Activated CD8-positive, alpha-beta memory T cell treated with anti-CD3 and anti-CD28 coated beads, Interleukin-2, amount 50 U/mL, for 48 hours (primary cell): ENCODE data around the gene COQ4.
"Not testable (repeated sequence)": the region's sequence is repeated elsewhere in the genome, so short reads cannot be mapped to it uniquely, and the experiment has no call there.

Experiments
- DNase-seq: peaks from one replicate; pipeline ENCODE4 v3.0.0-alpha.2; 2020

COQ4 gene

DNA sequence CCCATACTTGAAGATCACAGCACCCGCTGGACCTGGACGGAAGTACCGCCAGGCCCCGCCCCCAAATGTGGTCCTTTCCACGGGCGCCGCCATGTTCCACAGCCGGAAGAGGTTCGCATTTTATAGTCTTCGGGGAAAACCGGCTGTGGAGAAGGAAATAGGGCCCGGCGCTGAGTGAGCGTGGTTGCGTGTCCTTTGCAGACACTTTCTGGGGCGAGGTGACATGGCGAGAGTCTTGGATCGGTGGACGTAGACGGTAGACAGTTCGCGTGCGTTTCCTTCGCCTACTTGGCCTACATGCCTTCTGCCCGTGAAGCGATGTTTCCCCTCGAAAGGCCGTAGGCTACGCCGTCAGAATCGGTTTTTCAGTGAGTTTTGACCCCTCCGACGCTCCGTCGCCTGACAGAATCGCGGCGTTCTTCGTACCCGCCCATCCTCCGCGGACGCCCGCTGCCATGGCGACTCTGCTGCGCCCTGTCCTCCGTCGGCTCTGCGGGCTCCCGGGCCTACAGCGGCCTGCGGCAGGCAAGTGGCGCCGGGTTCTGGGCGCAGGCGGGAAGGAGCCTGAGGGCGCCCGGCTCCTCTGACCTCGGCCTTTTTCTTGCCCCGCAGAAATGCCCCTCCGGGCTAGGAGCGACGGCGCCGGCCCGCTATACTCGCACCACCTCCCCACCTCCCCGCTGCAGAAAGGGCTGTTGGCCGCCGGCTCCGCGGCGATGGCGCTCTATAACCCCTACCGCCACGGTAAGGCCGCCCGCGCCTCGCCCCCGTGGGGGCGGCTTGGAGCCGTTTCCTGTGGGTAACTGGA is at the start of gene COQ4, which contains the start of gene TRUB2:
COQ4 (plus strand) TSS at position 436 of the 808 bp plus-strand sequence; CDS start at position 456, 20 bp downstream.
TRUB2 (minus strand) TSS at position 44 of the 808 bp plus-strand sequence; CDS start at position 5, 39 bp downstream.
- peak; percentile 94 for DNase-seq

DNA sequence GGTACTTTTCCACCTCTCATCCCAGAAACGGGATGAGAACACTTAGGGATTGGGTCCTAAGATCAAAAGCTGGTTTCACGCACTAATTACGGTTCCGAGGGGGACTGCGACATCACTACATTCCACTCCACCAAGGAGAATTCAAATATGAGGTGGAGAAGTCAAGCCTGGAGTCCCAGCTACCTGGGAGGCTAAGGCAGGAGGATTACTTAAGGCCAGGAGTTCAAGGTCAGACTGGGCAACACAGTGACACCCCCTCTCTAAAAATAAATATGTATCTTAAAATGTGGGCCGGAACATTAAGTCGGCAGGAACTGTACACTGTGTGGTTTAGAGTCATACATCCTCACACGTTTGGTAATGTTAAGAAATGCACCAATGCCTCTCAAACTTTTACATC is 48.4 kb upstream of the COQ4 start:
- no peak for DNase-seq

DNA sequence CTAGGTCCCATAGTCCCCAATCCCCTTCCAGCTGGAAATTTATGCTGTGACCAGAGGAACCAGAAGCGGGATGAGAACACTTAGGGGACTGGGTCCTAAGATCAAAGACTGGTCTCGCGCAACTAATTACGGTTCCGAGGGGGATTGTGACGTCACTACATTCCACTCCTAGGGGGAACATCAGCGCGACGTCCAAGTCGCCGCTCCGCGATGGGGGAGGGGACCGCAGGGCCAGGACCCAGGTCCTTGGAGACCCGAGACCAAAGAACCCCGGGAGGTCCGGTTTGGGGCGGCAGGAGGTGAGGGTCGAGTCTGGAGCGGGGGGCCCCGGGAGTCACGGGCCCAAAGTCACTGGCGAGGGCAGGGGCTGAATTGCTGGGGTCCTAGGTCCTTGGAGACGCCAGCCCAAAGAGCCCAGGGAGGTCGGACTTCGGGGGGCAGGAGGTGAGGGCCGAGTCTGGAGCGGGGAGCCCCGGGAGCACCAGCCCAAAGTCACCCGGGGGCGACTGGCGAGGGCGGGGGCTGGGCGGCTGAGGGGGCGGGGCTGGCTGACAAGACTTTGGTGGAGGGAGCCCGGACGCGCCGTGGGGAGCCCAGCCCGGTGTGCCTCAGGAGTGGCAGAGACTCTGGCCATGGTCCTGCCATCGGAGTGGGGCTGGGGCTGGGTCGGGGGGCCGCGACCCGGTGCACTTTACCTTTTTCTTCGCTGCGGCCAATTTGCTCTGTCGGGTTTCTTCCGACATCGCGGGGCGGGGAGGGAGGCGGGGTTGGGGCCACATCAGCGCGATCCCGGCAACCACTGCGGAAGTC is 47.2 kb upstream of the COQ4 start, which contains the start of gene GOLGA2:
GOLGA2 (minus strand) TSS at position 810 of the 810 bp plus-strand sequence; CDS start at position 779, 31 bp downstream.
- DNase-seq, result no peak

DNA sequence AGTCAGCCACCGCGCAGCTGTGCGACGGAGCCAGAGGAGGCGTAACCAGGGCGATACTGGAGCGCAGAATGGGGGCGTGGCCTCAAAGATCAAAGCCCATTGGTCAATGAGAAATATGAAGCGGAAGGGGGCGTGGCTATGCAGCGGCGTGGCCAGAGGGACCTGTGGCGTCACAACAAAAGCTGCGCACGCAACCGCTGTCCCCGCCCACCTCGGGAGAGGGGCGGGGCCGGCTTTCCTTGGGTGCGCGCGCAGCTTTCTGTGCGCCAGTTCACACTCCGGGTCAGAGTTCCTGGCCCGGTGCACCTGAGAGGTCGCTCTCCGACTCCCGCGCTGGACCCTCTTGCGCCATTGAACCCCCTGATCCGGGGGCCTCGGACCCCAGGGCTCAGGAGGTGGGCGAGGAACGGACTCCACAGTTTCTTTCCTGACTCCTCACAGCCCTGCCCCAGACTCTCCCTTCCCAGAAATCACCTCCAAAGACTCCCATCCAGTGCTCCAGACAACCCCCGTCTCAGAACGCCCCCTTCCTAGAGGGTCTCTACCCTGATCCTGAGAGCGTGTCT is 46.5 kb upstream of the COQ4 start, which contains the start of gene SWI5:
SWI5 (plus strand) TSS at position 269 of the 566 bp plus-strand sequence.
- DNase-seq, result peak; percentile 100

DNA sequence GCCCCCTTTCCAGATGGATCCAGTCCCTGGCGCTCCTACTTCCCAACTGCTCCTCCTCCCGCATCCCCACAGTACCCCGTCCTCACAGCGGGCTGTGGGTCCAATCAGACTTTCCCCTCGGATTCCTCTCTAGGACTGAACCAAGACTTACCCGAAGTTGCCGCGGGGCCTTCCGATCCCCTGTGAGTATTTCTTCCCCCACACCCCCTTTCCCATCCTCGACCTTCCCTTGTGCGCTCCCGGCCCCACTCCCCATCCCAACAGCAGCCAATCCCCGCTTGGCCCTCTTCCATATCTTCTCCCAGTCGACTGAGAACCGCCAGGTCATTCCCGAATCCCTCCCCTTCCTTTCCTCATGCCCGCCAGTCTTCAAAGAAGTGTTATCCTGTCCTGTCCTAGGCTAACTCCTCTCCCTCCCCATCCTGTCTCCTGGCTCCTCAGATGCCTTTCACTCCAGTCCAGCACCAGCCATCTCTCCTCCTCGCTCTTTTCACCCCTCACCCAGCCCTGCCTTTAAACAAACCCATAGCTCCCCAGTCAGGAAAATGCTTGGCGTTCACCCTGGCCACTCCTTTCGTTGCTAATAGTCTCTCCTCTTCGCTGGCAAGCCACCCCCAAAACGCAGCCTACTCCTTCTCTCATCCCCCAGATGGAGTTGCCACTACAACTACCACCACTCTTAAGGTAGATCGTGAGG is 45.9 kb upstream of the COQ4 start:
- no peak for DNase-seq

DNA sequence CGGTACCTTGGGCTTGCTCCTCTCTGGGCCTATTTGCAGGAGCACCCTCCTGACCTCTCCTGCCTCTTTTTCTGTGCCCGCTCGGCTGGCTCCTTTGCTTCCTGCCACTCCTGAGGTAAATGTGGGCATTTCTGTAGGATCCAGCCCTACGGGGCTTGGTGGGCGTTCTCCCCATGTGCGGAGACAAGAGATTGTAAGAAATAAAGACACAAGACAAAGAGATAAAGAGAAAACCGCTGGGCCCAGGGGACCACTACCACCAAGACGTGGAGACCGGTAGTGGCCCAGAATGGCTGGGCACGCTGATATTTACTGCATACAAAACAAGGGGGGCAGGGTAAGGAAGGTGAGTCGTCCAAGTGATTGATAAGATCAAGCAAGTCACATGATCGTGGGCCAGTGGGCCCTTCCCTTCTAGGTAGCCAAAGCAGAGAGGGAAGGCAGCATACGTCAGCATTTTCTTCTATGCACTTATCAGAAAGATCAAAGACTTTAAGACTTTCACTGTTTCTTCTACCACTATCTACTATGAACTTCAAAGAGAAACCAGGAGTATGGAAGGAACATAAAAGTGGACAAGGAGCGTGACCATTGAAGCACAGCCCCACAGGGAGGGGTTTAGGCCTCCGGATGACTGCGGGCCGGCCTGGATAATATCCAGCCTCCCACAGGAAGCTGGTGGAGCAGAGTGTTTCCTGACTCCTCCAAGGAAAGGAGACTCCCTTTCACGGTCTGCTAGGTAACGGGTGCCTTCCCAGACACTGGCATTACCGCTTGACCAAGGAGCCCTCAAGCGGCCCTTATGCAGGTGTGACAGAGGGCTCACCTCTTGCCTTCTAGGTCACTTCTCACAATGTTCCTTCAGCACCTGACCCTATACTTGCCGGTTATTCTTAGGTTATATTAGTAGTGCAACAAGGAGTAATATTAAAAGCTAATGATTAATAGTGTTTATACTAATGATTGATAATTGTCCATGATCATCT is 43.3 kb upstream of the COQ4 start:
- not testable (repeated sequence) for DNase-seq

DNA sequence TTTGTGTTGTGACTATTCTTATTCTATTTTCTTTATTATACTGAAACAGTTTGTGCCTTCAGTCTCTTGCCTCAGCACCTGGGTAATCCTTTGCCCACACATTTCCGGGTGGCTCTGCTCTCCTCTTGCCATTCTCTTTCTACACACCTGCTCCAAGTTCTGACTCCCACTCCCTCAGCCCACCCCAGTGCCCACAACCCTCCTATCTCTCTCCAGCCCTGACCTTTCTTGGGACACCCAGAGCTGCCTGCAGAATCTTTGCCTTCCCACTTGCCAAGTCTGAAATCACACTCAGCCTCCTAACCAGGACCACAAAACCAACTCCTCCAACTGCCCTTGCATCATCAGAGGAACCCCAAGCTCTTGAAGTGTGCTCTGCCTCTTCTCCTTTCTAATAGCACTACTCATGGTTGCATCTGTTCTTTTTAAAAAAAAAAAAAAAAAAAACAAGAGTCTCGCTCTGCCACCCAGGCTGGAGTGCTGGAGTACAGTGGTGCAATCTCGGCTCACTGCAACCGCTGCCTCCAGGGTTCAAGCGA is 42.5 kb upstream of the COQ4 start:
- DNase-seq, result no peak

DNA sequence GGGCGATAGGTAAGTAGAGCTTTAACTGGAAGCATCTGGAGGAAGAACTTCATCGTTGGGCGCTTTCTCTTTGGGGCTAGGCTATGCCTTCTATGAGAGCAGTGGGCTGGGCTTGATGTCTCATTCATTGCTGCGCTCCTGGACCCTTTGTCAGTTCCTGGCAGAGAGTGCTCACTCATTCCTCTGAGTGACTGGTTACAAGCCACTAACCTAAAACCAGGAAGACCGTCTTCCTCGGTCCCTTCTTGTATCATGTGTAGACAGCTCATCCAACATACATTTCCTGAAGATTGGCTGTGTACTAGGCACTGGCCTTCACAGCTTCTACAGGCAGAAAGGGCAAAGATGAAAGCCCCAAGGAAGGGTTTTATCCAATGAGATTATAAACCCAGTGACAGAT is 40.1 kb upstream of the COQ4 start:
- no peak for DNase-seq

DNA sequence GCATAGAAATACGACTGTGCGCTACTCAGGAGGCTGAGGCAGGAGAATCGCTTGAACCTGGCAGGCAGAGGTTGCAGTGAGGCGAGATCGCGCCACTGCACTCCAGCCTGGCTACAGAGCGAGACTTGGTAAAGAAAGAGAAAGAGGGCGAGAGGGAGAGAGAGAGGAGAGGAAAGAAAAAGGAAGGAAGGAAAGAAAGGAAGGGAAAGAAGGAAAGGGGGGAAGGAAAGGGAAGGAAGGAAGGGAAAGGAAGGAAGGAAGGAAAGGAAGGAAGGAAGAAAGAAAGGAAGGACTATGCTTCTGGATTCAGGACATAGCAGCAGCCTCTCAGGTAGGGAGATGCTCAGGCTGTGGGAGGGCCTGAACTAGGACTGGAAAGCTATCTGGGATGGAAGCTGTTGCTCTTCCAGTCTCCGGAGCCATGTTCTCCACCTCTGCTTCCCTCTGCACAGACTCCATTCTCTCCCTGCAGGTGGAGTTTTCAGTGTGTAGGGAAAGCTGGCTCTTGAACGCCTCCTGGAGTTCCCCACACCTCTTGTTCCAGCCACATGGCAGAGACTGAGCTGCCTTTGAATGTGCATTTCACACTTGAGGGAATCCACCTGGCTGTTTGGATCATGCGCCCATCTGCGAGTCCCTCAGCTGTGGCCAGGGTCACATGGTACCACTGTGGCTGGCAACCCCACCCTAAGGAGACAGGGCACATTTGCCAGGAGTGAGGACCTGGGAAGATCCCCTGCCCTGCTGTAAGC is 37.4 kb upstream of the COQ4 start:
- DNase-seq, result no peak

DNA sequence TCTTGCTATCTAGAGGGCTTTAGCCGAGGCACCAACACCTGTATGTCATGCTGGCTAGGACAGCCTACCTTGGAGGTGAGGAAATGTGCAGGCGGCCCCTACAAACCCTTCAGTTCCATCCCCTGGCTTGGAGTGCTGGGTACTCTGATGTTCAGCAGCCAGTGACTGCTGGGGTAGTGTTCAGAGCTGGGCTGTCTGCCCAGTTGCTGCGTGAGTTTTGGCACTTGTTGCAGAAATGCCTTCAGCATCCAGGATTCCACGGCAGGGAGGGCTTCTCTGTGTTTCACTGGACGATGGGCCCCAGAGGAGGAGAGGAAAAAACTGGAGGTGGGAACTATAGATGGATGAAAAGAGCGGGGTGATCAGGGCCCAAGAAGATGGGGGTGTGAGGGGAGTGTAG is 36.2 kb upstream of the COQ4 start:
- DNase-seq, result no peak

DNA sequence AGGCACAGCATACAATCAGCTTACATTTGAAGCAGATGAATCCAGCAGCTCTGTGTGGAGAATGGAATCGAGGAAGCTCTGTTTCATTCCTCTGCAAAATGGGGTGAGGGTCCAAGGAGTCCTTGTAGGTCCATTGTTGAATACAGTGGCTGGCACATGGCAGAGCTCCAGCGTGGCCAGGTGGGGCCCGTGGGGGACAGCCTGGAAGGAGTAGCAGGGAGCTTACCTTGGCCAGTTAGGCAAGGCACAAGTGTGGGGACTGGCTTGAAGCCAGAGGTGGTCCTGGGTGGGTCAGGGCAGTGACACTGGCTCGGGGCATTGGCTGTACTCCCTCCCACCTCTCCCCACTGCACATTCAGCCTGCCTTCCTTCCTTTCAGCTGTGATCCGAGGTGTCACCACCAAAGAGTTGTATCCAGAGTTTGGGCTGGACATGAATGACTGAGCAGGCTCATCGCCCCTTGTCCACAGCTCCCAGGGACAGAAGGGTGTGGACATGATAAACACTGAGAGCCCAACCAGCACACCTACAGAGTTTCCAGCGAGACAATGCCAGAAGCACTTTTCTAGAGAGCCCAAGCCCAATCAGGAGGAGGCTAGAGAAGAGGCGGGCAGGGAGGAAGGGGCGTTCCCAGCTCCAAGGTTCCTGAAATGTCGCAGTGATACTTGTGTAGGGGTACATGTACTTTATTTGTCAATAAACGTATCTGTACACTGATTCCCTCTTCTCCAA is 34.2 kb upstream of the COQ4 start:
- no peak for DNase-seq

DNA sequence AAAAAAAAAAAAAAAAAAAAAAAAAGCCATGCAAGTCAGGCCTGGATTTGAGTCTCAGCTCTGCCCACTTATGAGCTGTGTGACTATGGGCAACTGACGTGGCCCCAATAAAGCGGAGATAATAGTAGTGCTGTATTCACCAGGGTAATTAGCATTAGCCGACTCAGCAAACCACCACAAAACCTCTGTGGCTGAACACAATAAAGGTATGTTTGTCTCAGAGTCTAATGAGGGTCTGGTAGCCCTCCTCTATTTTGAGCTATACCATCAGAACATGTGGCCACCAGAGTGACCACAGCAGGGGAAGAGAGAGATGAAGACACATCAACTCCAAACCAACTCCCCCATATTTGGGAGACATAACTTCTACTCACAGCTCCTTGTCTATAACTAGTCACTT is 30.6 kb upstream of the COQ4 start:
- no peak for DNase-seq

DNA sequence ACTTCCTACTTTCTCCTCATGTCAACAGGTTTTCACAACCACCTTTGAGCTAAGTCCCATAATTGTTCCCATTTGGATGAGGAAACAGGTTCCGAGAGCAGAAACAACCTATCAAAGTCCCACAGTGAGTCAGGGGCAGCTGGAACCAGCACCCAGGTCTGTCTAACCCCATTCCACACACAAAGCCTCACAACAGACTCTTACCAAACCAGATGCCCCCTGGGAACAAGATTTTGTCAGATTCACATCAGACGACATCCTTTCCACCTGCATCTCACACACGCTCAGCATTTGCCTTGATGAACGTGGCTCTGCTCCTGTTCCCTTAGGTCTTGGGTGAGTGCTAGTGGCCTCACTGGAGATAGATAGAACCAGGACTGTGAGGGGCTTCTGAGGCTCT is 29.5 kb upstream of the COQ4 start:
- no peak for DNase-seq

DNA sequence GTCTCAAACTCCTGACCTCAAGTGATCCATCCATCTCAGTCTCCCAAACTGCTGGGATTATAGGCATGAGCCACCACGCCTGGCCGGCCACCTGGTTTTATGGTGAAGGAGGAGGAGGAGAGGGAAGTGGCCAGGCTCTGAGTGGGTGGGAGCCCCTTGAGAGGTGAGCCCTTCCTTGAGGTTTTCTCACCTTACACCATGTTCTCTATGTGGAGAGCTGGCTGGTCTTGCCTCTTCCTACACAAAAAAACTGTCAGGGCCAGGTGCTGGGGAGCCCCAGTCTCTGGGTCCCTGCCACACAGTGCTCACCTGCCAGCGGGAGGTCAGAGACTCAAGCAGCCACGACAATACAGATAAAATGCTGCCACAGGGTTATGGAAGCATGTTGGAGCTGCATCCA is 28.5 kb upstream of the COQ4 start:
- DNase-seq, result no peak

DNA sequence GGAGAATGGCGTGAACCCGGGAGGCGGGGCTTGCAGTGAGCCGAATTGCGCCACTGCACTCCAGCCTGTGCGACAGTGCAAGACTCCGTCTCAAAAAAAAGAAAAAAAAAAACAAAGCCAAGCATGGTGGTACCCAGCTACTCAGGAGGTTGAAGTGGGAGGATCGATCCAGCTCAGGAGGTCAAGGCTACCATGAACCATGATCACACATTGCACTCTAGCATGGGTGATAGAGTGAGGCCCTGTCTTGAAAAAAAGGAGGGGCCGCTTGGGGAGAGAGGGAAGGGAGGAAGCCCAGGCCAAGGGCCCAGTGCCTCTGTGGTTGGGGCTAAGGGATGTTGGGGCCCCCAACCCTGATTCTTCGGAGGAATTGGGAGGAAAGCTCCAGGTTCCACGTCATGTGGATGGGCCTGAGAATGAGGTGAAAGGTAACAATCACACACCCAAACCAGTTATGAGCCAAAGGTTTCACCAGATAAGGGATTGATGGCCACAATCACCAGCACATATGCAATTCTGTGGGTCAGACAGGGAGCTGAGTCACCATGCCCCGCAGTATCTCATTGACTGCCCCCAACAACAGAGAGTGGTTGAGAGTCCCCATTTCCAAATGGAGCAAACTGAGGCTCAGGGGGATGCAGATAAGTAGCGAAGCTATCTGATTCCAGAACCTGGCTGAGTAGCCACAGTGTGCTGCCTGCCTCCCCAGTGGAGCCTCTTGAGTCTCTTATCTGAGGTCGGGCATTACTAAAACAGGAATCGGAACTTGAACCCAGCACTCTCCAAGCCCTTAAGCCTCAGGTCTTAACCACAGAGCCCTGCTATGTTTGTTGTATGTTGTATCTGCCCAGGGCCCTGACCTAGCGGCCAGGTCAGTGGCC is 26.1 kb upstream of the COQ4 start:
- DNase-seq, result no peak

DNA sequence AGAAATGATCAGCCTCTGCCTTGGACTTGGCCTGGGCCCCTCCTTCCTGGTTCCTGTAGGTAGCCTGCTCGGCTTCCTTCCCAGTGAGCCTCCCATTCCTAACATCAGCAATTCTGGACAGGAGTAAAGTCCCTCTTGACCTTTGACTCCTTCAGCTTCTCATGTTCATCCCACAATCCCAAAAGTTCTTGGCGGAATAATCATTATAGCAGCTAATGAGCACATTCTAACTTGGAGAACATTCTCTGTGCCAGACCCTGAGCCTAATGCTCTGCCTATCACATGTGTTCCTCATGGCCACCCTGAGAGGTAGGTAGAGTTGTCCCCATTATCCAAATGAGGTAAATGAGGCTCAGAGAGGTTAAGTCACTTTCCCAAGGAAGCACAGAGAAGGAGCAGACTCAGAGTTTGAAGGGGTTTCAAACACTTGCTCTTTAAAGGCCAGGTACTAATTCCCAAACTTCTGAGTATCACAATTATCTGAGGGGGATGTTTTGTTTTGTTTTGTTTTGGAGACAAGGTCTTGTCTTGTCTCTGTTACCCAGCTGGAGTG is 25.3 kb upstream of the COQ4 start:
- no peak for DNase-seq

DNA sequence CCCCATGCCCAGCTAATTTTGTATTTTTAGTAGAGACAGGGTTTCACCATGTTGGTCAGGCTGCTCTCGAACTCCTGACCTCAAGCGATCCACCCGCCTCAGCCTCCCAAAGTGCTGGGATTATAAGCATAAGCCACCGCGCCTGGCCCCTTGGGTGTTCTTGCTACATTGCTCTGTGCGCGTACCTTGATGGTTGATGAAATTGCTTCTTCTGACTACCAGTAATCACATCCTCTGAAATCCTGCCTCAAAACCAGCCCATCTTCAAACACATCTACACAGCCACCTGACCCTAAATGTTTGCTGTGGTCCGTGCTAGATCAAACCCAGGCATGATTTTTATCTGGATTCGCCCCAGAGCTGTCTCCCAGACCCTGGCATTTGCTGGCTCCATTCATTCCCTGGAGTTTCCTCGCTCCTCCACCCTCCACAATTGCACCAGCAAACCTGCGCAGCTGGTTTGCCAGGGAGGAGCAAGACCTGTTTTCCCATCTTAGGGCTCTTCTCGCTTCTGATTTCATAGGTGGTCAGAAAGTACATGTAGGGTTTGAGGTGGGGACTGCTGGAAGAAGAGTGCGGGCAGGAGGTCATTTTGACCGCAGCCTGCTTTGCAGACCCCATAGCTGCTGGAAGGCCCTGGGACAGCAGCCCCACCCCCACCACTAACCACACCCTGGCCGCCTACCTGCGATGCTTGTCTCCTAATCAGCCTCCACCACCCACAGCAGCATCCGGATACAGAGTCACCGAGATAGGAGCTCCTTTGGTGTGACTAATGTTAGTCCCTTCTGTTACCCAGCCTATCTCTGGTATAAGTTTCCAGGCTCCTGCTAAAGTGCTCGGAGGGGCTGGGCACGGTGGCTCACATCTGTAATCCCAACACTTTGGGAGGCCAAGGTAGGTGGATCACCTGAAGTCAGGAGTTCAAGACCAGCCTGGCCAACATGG is 23.8 kb upstream of the COQ4 start:
- no peak for DNase-seq
